SJCRH30 (cell line): ENCODE measurements around the gene LIME1. TPM values are rescaled to one million over a fixed set of nuclear protein-coding genes. Genes with fewer than 3 reads are reported as not detected.
A peak's percentile ranks its signal among the peaks of the same experiment; 100 is the strongest.

ENCODE experiments used
- DNase-seq, 2 experiments: peaks; one replicate each; pipeline ENCODE4 v3.0.0-alpha.2; 2015 to 2020
- H3K27ac ChIP-seq: fragments of 250-450 bp; sonication (Bioruptor Pico); 2 replicates; pipeline ENCODE4 v1.5.1; 2020; ENCODE audit warnings: mild to moderate bottlenecking, moderate library complexity
- H3K27me3 ChIP-seq: fragments of 250-450 bp; sonication (Bioruptor Pico); 2 replicates; pipeline ENCODE4 v1.5.1; 2020; ENCODE audit warnings: mild to moderate bottlenecking, moderate library complexity
- H3K36me3 ChIP-seq: fragments of 250-450 bp; sonication (Bioruptor Pico); 2 replicates; pipeline ENCODE4 v1.5.1; 2020; ENCODE audit warnings: mild to moderate bottlenecking, moderate library complexity
- H3K4me1 ChIP-seq: fragments of 250-450 bp; sonication (Bioruptor Pico); 2 replicates; pipeline ENCODE4 v1.5.1; 2020; ENCODE audit warnings: mild to moderate bottlenecking, moderate library complexity
- H3K4me3 ChIP-seq: fragments of 250-450 bp; sonication (Bioruptor Pico); 2 replicates; pipeline ENCODE4 v1.5.1; 2020; ENCODE audit warnings: mild to moderate bottlenecking, moderate library complexity
- H3K9me3 ChIP-seq: fragments of 250-450 bp; sonication (Bioruptor Pico); replicated peaks from 2 replicates; pipeline ENCODE4 v1.5.1; 2020; ENCODE audit warnings: mild to moderate bottlenecking, moderate library complexity
- total RNA-seq: library from RNA; depleted of rRNA; stranded (reverse); fragments of >200 nt; shearing (Covaris generic); gene quantifications from 2 replicates; pipeline ENCODE4 v1.2.3, GENCODE V29; 2014

The LIME1 gene
- total RNA-seq, 1 experiment from 2014 or later: 10.0 TPM

DNA sequence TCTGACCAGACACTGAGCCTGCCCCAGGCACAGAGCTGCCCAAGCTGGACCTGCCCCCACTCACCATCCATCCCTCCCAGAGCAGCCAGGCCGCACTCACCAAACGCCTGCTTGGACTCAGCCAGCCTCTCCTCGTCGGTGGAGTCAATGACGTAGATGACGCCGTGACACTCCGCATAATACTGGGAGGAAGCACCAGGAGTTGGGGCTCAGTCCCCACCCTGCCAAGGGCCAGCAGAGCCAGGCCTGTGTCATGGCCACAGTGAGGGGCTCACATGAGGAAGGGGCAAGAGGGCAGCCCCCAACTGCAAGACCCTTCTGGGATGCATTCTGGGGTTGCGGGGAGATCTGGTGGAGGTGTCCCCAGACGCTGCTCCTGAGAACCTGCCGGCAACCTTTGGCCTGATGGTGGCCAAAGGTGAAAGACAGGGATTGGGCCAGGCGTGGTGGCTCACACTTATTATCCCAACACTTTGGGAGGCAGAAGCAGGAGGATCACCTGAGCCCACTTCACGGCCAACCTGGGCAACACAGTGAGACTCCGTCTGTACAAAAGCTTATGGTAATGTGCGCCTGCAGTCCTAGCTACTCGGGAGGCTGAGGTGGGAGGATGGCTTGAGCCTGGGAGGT, 34.3 kb upstream of the LIME1 start:
- Histone ChIP-seq H3K27me3 (no peaks in the 10 kb centered on the region), H3K4me3 (no peak overlapping the region), H3K27ac (no peak overlapping the region), H3K9me3 (no peaks in the 10 kb centered on the region), H3K4me1 (peaks cover 18% of the 10 kb centered on the region), H3K36me3 (peaks cover 23% of the 10 kb centered on the region)
- DNase-seq: peak in 1 of 2 experiments; percentile 12

- Histone ChIP-seq H3K27me3 (no peaks in the 10 kb centered on the region), H3K9me3 (no peaks in the 10 kb centered on the region), H3K4me1 (peaks cover 18% of the 10 kb centered on the region), H3K27ac (no peak overlapping the region), H3K4me3 (no peak overlapping the region), H3K36me3 (peaks cover 23% of the 10 kb centered on the region)
- peak; percentile 10 to 15 for DNase-seq
Measured at GRCh38 chr20:63702751-63703470, 33.6 kb upstream of the LIME1 start.

DNA sequence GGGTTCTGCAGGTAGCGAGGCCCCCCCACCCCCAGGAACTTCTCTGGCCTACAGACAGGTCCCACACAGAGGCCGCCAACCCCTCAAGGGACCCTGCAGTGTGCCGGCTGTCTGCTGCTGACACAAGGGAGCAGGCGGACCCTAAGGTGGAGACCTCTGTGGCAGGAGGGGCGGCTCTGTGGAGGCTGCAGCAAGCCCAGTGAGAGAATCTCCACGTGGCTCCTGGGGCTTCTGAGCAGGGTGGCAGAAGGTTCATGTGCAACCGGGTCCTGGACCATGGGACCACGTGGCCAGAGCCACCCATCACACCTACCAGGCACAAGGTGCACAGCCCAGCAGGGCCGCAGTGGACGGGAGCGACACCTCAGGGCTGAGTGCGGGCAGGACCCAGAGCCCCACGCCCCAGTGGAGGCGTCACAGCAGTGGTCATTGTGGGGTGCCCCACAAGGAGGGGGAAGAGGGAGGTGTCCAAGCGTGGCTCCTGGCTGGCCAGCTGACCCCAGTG, 32.9 kb upstream of the LIME1 start:
- peak in 1 of 2 experiments; percentile 7 for DNase-seq
- Histone ChIP-seq H3K27ac (no peak overlapping the region), H3K9me3 (no peaks in the 10 kb centered on the region), H3K36me3 (peaks cover 23% of the 10 kb centered on the region), H3K4me1 (peaks cover 16% of the 10 kb centered on the region), H3K27me3 (no peaks in the 10 kb centered on the region), H3K4me3 (no peak overlapping the region)

- Histone ChIP-seq H3K36me3 (peaks cover 25% of the 10 kb centered on the region), H3K4me3 (no peak overlapping the region), H3K27ac (no peak overlapping the region), H3K9me3 (no peaks in the 10 kb centered on the region), H3K4me1 (peaks cover 10% of the 10 kb centered on the region), H3K27me3 (no peaks in the 10 kb centered on the region)
- DNase-seq: no peak
Measured at GRCh38 chr20:63703976-63704748, 32.3 kb upstream of the LIME1 start.

- peaks cover 4% of the 10 kb centered on the region for H3K4me1 ChIP-seq
- no peaks in the 10 kb centered on the region for H3K9me3 ChIP-seq
- H3K27me3 ChIP-seq: no peaks in the 10 kb centered on the region
- no peak for DNase-seq
- no peak overlapping the region for H3K4me3 ChIP-seq
- H3K27ac ChIP-seq: no peak overlapping the region
- peaks cover 29% of the 10 kb centered on the region for H3K36me3 ChIP-seq
Measured at GRCh38 chr20:63704749-63705117, 31.7 kb upstream of the LIME1 start.

DNA sequence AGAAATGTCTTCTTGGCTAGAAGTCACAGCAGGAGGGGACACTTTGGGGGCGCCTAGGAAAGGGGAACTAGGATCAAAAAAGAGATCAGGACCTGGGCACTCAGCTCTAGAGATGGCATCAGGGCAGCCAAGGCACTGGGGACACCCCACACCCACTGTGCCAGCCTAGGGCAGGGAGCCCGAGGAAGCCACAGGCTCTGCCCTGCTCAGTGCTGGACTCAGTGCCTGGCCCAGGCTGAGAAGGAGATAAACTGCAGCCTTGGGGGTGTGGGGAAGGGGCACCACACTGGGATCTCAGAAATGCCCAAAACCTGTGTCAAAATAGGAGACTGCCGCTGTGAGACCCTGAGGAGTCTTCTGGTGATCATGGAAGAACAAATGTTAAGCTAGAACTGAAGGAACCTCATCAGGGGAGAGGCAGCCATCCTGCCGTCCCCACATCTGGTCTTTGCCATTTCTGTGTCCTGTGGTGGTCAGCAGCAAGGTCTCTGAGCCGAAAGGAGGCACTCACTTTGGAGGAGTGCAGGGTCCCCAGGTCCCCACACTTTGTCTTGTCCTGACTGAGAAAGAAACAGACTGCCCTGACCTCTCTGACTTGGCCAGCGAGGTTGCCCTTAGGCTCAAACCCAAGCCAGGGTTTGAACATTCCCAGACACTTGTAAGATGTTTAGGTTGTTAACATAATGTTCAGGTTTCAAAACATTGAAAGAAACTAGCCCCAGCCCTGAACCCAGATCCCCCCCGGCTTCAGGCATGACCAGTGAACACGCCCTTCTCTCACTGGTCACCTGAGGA, 31.0 kb upstream of the LIME1 start:
- Histone ChIP-seq H3K4me1 (no peaks in the 10 kb centered on the region; the same call in 1 of the 2 replicates), H3K4me3 (no peak overlapping the region), H3K27ac (no peak overlapping the region), H3K27me3 (no peaks in the 10 kb centered on the region), H3K9me3 (no peaks in the 10 kb centered on the region), H3K36me3 (peaks cover 33% of the 10 kb centered on the region)
- no peak for DNase-seq

DNA sequence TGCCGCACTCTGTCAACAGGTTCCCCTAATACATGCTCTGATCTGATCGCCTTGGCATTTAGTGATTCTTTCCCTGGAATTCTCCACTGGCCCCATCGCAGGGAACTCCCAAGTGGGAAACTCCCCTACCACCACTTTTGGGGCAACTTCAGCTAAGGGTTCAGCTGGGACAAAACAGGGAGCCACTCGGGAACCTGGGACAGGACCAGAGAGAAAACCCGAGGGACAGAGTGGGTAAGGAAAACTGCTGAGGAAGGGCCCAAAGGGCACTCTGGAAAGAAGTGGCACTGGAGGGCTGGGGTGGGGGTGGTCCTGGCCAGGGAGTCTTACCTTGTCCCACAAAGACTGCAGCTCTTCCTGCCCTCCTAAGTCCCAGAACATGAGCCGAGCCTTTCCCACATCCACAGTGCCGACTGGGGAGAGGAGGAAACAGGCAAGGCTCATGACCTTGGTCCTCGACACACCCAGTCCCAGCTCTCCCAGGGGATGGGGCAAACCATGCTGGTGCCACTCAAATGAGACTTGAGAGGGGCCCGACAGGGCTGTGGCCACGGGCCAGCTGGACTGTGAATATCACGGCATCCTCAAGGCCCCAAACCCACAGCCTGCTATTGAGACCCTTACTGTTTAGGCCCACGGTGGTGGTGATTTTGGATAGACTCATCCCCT, 30.3 kb upstream of the LIME1 start:
- DNase-seq: no peak
- Histone ChIP-seq H3K9me3 (no peaks in the 10 kb centered on the region), H3K4me3 (peak overlapping the region; percentile 80), H3K4me1 (no peaks in the 10 kb centered on the region; the same call in 1 of the 2 replicates), H3K27me3 (no peaks in the 10 kb centered on the region), H3K36me3 (peaks cover 36% of the 10 kb centered on the region), H3K27ac (no peak overlapping the region)

DNA sequence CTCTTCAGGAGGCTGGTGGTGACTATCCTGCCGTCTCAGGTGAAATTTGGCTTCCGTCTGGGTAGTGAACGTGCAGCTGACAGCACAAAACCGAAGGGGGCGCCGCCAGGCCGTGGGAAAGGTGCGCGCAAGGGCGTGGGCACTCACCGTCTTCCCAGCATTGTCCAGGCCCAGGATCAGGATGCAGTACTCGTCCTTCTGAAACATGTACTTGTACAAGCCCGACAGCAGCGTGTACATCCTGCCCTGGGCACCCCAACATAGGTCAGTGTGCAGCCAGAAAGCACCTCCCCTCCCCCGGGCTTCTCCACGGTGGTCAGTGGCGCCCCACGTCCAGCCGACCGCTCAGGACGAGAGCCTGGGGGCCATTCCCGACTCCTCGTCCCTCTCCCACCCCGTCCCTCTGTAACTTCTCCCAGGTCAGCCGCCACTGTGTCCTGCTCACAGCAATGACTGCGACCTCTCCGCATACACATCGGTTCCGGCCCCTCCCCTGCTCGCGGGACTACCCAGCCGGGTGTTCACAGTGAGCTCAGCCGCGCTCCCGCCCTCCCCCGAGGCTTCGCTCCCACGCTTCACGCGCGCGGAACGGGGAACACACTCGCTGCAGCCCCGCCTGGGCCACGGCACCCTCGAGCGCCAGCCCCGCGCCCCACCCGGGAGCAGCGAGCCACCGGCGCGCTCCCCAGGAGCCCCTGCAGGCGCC, 29.5 kb upstream of the LIME1 start:
- peak; percentile 64 to 68 for DNase-seq
- H3K36me3 ChIP-seq: peaks cover 42% of the 10 kb centered on the region

GRCh38 chr20:63707558-63708300, 28.7 kb upstream of the LIME1 start, which contains the start of the genes ARFRP1 and ZGPAT:
Gene ARFRP1, minus strand, starts transcription at chr20:63707976. Its CDS starts 885 bp downstream, at chr20:63707091.
Gene ZGPAT, plus strand, starts transcription at chr20:63708039. Its CDS starts 542 bp downstream, at chr20:63708581.
- no peaks in the 10 kb centered on the region; the same call in 1 of the 2 replicates for H3K4me1 ChIP-seq
- peak within 1 kb of the TSS; percentile 44 for H3K27ac ChIP-seq
- no peaks in the 10 kb centered on the region for H3K27me3 ChIP-seq
- DNase-seq: peak; percentile 89 to 93
- H3K4me3 ChIP-seq: peak within 1 kb of the TSS; percentile 80
- H3K9me3 ChIP-seq: no peaks in the 10 kb centered on the region
- H3K36me3 ChIP-seq: peaks cover 49% of the 10 kb centered on the region

More for the DNA sequence above, 29.5 kb upstream of the LIME1 start:
- Histone ChIP-seq H3K4me3 (peak overlapping the region; percentile 80), H3K4me1 (no peaks in the 10 kb centered on the region; the same call in 1 of the 2 replicates), H3K27me3 (no peaks in the 10 kb centered on the region), H3K9me3 (no peaks in the 10 kb centered on the region), H3K27ac (peak overlapping the region; percentile 44)

DNA sequence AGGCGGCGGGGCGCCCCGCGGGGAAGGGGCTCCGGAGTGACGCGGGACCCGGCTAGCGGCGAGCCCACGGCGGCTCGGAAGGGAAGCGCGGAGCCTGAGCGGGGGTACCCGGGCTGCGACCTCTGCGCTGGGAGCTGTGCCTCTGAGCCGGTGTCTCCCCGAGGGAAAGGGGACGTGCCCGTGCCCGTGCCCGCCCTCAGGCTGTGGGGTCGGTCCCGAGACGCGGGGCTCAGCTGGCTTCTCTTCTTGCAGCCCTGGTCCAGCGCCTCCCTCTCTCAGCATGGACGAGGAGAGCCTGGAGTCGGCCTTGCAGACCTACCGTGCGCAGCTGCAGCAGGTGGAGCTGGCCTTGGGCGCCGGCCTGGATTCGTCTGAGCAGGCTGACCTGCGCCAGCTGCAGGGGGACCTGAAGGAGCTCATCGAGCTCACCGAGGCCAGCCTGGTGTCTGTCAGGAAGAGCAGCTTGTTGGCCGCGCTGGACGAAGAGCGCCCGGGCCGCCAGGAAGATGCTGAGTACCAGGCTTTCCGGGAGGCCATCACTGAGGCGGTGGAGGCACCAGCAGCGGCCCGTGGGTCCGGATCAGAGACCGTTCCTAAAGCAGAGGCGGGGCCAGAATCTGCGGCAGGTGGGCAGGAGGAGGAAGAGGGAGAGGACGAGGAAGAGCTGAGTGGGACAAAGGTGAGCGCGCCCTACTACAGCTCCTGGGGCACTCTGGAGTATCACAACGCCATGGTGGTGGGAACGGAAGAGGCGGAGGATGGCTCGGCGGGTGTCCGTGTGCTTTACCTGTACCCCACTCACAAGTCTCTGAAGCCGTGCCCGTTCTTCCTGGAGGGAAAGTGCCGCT, 27.9 kb upstream of the LIME1 start:
- H3K27me3 ChIP-seq: no peaks in the 10 kb centered on the region
- peak; percentile 47 to 48 for DNase-seq
- H3K4me3 ChIP-seq: peak overlapping the region; percentile 80
- H3K36me3 ChIP-seq: peaks cover 57% of the 10 kb centered on the region
- H3K9me3 ChIP-seq: no peaks in the 10 kb centered on the region
- no peaks in the 10 kb centered on the region; the same call in 1 of the 2 replicates for H3K4me1 ChIP-seq
- no peak overlapping the region for H3K27ac ChIP-seq

GRCh38 chr20:63709149-63709527, 27.3 kb upstream of the LIME1 start:
- H3K9me3 ChIP-seq: peaks cover 4% of the 10 kb centered on the region; the same call in 1 of the 2 replicates
- no peaks in the 10 kb centered on the region for H3K27me3 ChIP-seq
- DNase-seq: no peak
- H3K4me1 ChIP-seq: no peaks in the 10 kb centered on the region; the same call in 1 of the 2 replicates
- H3K4me3 ChIP-seq: peak overlapping the region; percentile 80; the same call in 1 of the 2 replicates
- peaks cover 62% of the 10 kb centered on the region for H3K36me3 ChIP-seq
- no peak overlapping the region for H3K27ac ChIP-seq
